Measurements from ENCODE around the gene RUSC2. TPM values are rescaled to one million over a fixed set of nuclear protein-coding genes. Genes with fewer than 3 reads are reported as not detected.

RUSC2 gene
- polyA plus RNA-seq, 1 donor from 2014 or later = 46.4 TPM

DNA sequence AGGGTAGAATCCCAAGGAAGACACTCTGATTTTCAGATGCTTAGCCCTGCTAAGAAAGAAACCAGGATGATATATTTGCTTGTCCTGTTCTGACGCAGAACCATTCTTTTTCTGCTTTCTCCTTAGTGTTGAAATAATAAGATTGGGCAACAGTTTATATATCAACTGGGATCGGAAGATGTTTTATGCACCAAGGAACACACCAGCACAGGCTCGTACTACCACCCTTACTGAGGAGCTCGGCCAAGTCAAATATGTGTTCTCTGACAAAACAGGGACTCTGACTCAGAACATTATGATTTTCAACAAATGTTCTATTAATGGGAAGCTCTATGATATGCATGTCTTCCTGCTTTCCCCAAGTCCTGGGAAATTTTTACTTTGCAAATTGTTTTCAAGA is 19.0 kb upstream of the RUSC2 start:
- no peaks in the 10 kb centered on the region for H4K20me1 ChIP-seq (ENCODE audit: insufficient read depth)
- no peaks in the 10 kb centered on the region for H3K79me2 ChIP-seq (replicated peaks; ENCODE audit: insufficient read depth, low read length)
- H3K36me3 ChIP-seq (ENCODE audit: insufficient read depth, low read length) = no peaks in the 10 kb centered on the region
- H3K4me3 ChIP-seq (ENCODE audit: low read length) = no peak overlapping the region
- H3K27ac ChIP-seq (ENCODE audit: low read length) = no peak overlapping the region
- no peaks in the 10 kb centered on the region for H3K9me3 ChIP-seq (ENCODE audit: low read length)
- H3K9me2 ChIP-seq (ENCODE audit: insufficient read depth, low read length) = no peaks in the 10 kb centered on the region
- H3F3A ChIP-seq (ENCODE audit: insufficient read depth, low read length, poor library complexity, severe bottlenecking) = no peaks in the 10 kb centered on the region
- H2AFZ ChIP-seq (ENCODE audit: low read depth, low read length) = no peak overlapping the region
- no peaks in the 10 kb centered on the region for H3K27me3 ChIP-seq (ENCODE audit: insufficient read depth, low read depth, low read length)
- H3K4me2 ChIP-seq (ENCODE audit: low read length) = no peak overlapping the region
- no peak overlapping the region for H3K9ac ChIP-seq (ENCODE audit: low read length)
- TF ChIP-seq TAF1 (IDR thresholded peaks at IDR 0.05; ENCODE audit: low read depth) (no peak), RAD21 (conservative IDR thresholded peaks at IDR 0.05) (no peak), EZH2 (IDR thresholded peaks at IDR 0.05; ENCODE audit: borderline replicate concordance, insufficient read depth, low read length, poor library complexity, severe bottlenecking) (no peak), POLR2AphosphoS5 (IDR thresholded peaks at IDR 0.05) (no peak), MXI1 (conservative IDR thresholded peaks at IDR 0.05; ENCODE audit: poor library complexity, severe bottlenecking) (no peak), EP300 (conservative IDR thresholded peaks at IDR 0.05; ENCODE audit: poor library complexity, severe bottlenecking) (no peak), SMC3 (conservative IDR thresholded peaks at IDR 0.05; ENCODE audit: poor library complexity) (no peak)
- TF ChIP-seq, protein P1, sequence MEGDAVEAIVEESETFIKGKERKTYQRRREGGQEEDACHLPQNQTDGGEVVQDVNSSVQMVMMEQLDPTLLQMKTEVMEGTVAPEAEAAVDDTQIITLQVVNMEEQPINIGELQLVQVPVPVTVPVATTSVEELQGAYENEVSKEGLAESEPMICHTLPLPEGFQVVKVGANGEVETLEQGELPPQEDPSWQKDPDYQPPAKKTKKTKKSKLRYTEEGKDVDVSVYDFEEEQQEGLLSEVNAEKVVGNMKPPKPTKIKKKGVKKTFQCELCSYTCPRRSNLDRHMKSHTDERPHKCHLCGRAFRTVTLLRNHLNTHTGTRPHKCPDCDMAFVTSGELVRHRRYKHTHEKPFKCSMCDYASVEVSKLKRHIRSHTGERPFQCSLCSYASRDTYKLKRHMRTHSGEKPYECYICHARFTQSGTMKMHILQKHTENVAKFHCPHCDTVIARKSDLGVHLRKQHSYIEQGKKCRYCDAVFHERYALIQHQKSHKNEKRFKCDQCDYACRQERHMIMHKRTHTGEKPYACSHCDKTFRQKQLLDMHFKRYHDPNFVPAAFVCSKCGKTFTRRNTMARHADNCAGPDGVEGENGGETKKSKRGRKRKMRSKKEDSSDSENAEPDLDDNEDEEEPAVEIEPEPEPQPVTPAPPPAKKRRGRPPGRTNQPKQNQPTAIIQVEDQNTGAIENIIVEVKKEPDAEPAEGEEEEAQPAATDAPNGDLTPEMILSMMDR (IDR thresholded peaks at IDR 0.05; ENCODE audit: poor library complexity, severe bottlenecking) = no peak
- TF ChIP-seq, protein P2, sequence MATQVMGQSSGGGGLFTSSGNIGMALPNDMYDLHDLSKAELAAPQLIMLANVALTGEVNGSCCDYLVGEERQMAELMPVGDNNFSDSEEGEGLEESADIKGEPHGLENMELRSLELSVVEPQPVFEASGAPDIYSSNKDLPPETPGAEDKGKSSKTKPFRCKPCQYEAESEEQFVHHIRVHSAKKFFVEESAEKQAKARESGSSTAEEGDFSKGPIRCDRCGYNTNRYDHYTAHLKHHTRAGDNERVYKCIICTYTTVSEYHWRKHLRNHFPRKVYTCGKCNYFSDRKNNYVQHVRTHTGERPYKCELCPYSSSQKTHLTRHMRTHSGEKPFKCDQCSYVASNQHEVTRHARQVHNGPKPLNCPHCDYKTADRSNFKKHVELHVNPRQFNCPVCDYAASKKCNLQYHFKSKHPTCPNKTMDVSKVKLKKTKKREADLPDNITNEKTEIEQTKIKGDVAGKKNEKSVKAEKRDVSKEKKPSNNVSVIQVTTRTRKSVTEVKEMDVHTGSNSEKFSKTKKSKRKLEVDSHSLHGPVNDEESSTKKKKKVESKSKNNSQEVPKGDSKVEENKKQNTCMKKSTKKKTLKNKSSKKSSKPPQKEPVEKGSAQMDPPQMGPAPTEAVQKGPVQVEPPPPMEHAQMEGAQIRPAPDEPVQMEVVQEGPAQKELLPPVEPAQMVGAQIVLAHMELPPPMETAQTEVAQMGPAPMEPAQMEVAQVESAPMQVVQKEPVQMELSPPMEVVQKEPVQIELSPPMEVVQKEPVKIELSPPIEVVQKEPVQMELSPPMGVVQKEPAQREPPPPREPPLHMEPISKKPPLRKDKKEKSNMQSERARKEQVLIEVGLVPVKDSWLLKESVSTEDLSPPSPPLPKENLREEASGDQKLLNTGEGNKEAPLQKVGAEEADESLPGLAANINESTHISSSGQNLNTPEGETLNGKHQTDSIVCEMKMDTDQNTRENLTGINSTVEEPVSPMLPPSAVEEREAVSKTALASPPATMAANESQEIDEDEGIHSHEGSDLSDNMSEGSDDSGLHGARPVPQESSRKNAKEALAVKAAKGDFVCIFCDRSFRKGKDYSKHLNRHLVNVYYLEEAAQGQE (IDR thresholded peaks at IDR 0.05; ENCODE audit: borderline replicate concordance) = no peak

DNA sequence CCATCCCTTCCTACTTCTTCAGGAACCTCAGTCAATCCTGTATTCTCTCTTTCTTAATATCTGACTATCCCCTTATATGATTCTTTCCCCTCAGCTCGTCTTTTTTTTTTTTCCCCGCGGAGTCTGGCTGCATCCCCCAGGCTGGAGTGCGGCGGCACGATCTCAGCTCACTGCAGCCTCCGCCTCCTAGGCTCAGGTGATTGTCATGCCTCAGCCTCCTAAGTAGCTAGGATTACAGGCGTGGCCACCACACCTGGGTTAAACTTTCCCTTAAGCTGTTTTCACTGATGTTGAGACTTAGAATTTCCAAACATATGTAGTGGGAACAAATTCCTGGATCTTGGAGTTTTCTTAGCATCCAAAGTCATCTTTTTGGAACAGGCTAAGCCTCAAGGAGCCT is 13.3 kb upstream of the RUSC2 start:
- no peaks in the 10 kb centered on the region for H3K36me3 ChIP-seq (ENCODE audit: insufficient read depth, low read length)
- no peaks in the 10 kb centered on the region for H3K9me3 ChIP-seq (ENCODE audit: low read length)
- H3K4me3 ChIP-seq (ENCODE audit: low read length) = no peak overlapping the region
- H2AFZ ChIP-seq (ENCODE audit: low read depth, low read length) = no peak overlapping the region
- TF ChIP-seq MXI1 (conservative IDR thresholded peaks at IDR 0.05; ENCODE audit: poor library complexity, severe bottlenecking) (no peak), RAD21 (conservative IDR thresholded peaks at IDR 0.05) (no peak), SMC3 (conservative IDR thresholded peaks at IDR 0.05; ENCODE audit: poor library complexity) (no peak)
- H3K79me2 ChIP-seq (replicated peaks; ENCODE audit: insufficient read depth, low read length) = no peaks in the 10 kb centered on the region
- H3K9ac ChIP-seq (ENCODE audit: low read length) = no peak overlapping the region
- H3K4me2 ChIP-seq (ENCODE audit: low read length) = no peak overlapping the region
- H4K20me1 ChIP-seq (ENCODE audit: insufficient read depth) = no peaks in the 10 kb centered on the region
- no peaks in the 10 kb centered on the region for H3K27me3 ChIP-seq (ENCODE audit: insufficient read depth, low read depth, low read length)
- no peaks in the 10 kb centered on the region for H3K9me2 ChIP-seq (ENCODE audit: insufficient read depth, low read length)
- H3K27ac ChIP-seq (ENCODE audit: low read length) = no peak overlapping the region
- H3F3A ChIP-seq (ENCODE audit: insufficient read depth, low read length, poor library complexity, severe bottlenecking) = no peaks in the 10 kb centered on the region

All from neural cell (in vitro differentiated cells).